HG02588 (cell line): ENCODE measurements around the gene CKM.
A peak's percentile ranks its signal among the peaks of the same experiment; 100 is the strongest.

Source experiments
- ATAC-seq: cut with Tn5 transposase; IDR thresholded peaks from one replicate; pipeline ENCODE4 v1.9.1; 2021; ENCODE audit warnings: mild to moderate bottlenecking, moderate library complexity; ENCODE audit not compliant: unreplicated experiment

Gene CKM

DNA sequence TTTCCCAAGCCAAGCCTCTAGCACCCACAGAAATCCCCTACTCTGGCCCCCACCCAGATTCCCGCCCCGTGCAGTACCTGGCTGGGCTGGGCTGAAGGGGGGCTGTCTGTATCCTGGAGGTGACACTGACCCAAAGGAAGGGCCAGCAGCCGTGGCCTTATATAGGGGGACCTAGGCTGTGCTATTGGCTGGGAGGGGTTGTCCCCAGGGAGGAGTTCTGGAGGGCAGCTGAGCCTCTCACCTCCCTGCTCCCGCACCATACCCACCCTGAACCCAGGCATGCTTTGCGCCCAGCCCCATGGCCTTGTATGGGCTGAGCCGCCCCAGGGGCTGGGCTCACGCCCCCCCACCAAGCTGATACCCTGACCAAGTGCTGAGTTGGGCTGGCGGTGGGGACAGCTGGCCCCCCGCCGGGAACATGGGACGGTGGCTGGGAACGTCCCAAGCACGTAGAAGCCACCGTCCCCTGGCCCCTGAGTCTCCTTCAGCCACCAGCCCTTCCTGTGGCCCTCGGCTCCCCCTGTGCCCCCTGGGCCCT lies at the start of gene CKM:
Gene CKM, minus strand, starts transcription at position 132 of the 538 bp plus-strand sequence. CDS start 3,162 bp downstream, outside the sequence.
- no peak for ATAC-seq

DNA sequence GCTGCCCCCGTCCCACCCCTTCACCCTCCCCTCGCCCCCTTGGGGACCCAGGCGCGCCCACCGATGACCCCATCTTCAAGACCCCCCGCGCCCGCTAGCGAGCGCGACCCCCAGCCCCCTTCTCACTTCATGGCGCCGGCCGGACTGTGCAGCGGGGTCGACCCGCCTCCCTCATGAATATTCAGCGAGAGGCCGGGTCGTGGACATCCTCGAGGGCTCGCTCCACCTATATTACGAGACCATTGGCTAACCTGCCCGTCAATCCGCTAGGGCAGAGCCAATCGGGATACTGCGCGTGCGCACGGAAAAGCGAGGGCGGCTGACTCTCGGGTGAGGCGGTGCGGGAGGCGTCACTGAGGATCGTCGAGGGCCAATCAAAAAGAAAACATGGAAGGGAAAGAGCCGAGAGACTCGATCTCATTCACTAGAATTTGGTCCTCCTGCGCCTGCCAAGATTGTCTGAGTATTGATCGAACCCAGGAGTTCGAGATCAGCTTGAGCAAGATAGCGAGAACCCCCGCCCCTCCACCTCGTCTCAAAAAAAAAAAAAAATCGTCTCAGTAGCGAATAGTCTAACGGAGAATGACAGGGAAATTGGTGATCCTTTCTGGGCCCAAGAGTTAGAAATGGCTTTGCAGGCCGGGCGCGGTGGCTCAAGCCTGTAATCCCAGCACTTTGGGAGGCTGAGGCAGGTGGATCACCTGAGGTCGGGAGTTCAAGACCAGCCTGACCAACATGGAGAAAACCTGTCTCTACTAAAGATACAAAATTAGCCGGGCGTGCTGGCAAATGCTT lies 47.9 kb upstream of the CKM start, which contains the start of gene ERCC2:
Gene ERCC2, minus strand, starts transcription at position 164 of the 795 bp plus-strand sequence. Its CDS starts 33 bp downstream, at position 131.
- ATAC-seq = peak; percentile 95

- no peak for ATAC-seq
These were observed 46.2 kb upstream of the CKM start for GRCh38 chr19:45368737-45369340.

DNA sequence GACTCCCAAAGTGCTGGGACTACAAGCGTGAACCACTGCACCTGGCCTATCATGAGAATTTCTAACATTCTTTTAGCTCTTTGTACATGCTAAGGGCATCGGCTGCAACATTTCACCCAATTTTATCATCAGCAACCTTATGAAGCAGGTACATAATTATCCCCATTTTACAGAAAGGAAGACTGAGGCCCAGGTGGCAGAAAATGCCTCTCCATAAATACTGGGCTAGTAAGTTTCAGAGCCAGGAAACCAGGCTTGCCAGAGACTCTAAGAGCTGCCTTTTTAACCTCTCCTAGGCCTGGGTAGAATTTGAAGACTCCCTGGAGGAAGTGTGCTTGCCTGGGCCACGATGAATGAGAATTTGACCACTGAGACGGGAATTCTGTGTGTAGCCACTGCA lies 45.5 kb upstream of the CKM start:
- no peak for ATAC-seq

- ATAC-seq = no peak
These were observed 42.0 kb upstream of the CKM start for GRCh38 chr19:45364696-45365095.

DNA sequence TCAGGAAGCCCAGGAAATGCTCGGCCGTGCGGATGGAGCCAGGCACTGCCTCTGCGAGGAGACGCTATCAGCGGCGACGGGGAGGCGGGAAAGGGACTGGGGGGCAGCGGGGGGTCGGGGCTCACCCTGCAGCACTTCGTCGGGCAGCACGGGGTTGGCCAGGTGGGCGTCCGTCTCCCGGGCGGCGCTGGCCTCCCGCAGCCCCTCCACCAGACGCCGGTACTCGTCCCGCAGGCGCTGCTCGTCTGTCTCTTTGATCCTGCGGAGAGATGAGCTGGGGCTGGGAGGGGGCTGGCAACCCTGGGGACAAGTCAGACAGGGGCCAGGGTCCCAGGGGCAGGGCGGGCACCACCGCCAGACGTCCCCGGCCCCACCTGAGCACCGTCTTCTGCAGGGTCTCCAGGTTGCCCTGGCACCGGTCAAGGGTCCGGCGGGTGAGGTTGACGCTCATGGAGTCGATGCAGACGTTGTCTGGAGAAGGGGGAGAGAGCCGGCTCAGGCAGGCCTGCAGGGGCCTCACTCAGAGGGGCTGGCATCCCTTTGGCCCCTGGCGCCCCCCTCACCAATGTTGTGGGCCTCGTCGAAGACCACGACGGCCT lies 41.3 kb upstream of the CKM start:
- no peak for ATAC-seq

GRCh38 chr19:45362291-45362690 lies 39.6 kb upstream of the CKM start:
- no peak for ATAC-seq

DNA sequence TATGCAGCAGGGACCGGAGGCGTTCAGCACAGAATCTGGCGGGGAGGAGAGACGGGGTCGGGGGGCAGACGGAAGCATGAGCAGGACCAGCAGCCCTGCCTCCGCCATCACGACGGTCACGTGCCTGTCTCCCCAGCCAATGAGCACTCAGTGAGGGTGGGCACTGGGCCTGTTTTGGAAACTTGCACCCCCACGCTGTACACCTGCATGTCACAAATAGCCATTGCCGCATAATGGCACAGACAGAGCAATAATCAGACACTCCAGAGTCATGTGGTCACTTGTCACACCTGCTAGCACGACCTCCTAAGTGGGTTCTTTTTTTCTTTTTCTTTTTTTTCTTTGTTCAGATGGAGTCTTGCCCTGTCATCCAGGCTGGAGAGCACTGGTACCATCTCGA lies 38.9 kb upstream of the CKM start:
- ATAC-seq = no peak

DNA sequence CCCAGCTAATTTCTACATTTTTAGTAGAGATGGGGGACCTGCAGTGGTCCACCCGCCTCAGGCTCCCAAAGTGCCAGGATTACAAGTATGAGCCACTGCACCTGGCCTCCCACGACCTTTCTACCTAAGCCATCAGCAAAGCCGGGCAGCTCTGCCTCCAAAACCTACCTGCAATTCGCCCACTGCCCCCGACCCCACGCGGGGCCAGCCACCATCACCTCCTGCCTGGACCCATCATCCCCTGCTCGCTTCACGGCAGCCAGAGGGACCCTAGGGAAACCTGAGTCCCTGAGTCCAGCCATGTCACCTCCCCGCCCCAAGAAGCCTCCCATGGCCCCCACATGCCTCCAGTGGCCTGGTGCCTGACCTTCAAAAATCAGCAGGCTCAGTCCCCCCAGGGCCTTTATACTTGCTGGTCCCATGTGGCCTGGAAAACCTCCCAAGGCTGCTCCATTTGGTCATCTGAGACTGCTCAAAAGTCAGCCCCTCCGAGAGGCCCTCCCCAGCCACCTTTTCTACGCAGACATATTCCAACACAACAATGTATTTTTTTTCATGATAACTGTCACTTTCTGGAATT lies 35.6 kb upstream of the CKM start:
- ATAC-seq = no peak

GRCh38 chr19:45357445-45357783 lies 34.7 kb upstream of the CKM start:
- ATAC-seq = no peak

GRCh38 chr19:45356760-45357444 lies 34.2 kb upstream of the CKM start:
- no peak for ATAC-seq

DNA sequence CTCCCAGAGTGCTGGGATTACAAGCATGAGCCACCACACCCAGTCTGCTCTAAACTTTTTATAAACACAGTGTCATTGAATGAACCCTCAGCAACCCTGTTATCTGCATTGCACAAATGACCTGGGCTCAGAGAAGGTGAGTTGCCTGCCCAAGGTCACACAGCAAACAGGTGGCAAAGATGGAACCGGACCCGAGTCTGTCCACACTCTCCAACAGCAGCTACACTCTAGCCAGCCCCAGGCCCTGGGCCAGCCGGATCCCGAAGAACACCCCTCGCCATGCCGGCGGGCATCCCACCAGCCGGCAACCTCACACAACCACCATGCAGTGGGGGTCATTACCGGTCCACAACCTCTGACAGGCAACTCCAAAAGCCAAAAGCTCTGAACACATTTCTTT lies 33.2 kb upstream of the CKM start:
- no peak for ATAC-seq

DNA sequence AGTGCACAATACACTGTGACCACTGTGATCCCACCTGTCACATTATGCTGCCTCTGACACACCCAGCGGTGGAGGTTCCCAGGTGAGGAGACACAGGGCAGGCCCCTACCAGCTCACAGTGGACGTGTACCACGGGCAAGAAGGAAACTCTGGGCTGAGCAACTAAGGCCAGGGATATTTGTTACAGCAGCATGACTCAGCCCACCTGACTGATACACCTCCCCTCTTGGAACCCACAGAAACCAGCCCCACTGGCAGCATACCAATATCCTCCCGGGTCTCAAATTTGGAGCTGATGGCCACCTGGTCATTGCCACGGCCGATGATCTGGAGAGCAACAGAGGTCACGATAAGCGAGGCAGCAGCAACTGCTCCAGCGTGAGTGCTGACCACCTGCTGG lies 32.7 kb upstream of the CKM start:
- no peak for ATAC-seq

GRCh38 chr19:45354241-45354842 lies 31.7 kb upstream of the CKM start:
- ATAC-seq = no peak

DNA sequence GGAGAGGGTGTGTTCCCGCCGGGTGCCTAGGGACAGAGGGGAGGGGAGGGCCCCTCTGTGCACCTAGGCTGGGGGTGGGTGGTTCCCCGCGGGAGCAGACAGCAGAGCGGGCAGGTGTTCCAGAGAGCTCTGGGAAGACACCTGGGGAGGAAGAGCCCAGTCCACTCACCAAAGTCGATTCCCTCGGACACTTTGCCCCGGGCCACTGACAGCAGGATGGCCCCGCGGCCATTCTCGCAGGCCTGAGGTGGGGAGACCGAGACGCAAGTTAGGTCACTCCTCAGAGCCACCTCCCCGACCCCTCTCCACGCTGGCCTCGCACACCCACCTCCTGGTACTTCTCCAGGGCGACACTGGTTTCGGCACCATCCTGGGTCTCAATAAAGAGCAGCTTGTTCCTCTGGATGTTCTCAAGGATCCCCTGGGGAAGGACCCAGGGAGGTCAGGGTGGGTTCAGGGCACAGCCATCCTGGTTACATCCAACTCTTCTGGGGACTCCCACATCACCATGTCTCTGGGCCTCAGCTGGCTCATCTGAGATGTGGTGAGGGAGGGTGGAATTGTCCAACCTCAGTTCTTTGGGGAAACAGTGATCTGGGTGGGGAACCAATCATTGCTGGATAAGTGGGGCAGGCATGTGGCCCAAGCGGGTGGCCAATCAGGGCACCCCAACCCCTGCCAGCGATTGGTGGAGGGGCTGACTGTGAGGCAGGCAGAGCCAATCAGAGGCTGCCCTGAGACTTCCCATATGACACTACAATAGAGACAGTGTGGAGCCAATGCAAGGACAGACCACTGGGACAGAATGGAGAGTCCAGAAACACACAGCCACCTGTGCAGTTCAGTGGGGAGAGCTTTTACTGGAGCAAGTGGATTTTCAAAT lies 30.5 kb upstream of the CKM start:
- no peak for ATAC-seq

DNA sequence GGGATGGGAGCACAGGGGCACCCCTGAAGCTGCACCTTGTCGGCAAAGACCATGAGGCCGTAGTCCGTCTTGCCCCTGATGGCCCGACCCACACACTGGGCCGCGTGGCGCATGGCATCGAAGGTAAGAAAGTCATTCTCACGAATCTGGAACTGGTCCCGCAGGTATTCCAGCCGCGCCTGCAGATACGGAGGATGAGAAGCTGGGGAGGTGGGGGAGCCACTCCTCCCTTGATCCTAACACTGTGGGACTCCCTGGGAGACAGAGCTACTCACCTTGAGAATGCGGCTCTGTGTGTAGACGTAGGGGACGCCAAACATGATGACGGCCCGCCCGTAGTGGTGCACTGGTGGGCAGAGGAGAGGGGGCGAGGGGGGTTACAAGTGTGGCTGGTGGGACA lies 29.8 kb upstream of the CKM start:
- ATAC-seq = no peak

- ATAC-seq = no peak
These were observed 29.4 kb upstream of the CKM start for GRCh38 chr19:45352062-45352461.

- no peak for ATAC-seq
These were observed 28.8 kb upstream of the CKM start for GRCh38 chr19:45351401-45351952.

DNA sequence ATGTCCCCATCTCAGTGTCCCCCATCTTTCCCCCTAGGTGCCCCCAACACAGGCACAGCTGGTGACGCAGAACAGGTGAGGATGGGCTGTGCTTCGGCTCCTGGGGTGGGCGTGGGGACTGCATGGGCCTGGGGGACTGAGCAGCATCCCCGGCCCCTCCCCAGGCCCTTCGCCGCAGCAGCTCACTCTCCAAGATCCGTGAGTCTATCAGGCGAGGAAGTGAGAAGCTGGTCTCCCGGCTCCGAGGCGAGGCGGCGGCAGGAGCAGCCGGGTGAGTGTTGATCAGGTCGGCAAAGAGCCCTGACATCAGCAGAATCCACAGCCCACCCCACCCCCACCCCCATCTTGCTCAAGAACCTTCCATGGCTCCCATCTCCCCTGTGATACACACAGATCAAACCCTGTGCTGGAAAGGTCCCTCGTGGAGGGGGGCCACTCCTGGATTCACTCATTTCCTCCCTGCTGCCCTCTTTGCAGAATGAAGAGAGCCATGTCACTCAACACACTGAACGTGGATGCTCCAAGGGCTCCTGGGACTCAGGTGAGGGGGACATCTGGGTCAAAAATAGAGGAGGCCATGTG lies 27.9 kb upstream of the CKM start:
- no peak for ATAC-seq
